HG03571 (cell line): ENCODE data around the gene CD79B.
"Not testable (repeated sequence)": the region's sequence is repeated elsewhere in the genome, so short reads cannot be mapped to it uniquely, and the experiment has no call there.

ENCODE experiments used
- ATAC-seq: cut with Tn5 transposase; IDR thresholded peaks from one replicate; pipeline ENCODE4 v1.9.1; 2021; ENCODE audit not compliant: unreplicated experiment

The CD79B gene

DNA sequence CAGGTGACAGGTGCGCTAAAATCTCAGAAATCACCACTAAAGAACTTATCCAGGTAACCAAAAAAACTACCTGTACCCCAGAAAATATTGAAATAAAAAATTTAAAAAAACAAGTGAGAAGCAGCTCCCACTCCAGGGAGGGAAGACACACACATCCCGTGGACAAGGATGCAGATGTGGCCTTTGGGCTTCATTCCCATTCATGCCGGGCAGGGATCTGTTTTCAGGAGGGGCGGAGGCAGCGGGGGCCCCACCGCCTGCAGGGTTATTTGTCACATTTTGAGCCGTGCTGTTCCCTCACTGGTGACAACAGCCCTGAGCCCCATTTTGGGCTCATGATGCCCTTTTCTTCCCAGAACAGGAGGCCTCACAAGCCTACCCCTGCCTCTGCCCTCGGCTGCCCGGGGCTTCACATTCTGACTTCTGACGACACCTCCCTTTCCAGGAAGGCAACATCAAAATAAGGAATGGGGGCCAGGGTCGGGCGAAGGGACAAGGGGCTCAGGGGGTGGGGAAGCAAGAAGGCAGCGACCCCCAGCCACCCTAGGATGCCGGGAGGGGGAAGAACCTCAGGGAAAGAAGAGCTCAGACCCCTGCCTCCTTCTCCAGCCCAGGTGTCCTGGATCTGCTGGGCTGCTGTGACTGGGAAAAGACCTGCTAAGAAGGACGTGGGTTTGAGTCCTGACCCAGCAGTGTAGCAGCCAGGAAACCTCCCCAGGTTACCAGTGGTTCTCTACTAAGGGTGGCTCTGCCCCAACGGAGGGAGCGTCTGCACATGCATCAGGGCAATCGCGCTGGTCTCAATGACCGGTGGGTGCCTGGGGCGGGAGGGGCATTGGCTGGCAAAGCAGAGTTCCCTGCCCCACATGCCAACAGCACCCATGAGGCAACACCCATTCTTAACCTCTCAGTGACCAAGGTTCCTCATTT lies 2.3 kb upstream of the CD79B start:
- no peak for ATAC-seq

DNA sequence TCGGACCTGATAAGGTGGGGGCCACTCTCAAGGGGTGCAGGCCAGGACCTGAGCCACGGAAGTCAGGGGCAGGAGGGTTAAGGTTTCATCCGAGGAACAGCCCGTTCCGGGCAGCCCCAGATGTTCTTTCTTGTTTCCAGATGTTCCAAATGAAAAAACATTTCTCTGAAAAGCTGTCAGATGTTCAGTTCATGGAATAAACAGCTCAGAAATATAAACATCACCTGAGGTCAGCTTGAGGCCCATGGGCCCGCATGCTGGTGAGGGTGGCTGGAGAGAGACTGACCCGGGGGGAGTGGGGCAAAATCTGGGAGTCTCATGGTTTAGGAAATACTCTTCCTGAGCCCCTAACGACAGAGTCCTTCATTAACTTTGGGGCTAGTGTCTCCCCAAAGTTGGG lies 1.5 kb upstream of the CD79B start:
- ATAC-seq = no peak

DNA sequence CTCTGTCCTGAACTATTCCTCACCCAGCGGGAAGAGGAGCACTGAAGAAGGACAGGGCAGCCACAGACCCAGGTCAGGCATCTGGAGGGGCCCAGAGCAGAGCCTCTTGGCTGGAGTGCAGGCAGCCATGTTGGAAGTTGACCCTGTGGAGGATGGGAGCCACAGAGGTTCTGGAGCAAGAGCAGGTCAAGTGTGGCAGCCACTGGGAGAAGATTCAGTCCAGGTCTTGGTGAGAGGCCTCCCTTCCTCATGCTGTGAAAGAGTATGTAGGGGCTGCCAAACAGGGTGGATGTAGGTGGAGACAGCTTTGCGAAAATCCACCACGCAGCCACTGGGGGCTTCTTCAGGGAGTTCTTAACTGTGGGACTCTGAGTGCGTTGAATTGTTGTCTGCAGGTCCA lies 590 bp upstream of the CD79B start:
- ATAC-seq = peak; percentile 3

DNA sequence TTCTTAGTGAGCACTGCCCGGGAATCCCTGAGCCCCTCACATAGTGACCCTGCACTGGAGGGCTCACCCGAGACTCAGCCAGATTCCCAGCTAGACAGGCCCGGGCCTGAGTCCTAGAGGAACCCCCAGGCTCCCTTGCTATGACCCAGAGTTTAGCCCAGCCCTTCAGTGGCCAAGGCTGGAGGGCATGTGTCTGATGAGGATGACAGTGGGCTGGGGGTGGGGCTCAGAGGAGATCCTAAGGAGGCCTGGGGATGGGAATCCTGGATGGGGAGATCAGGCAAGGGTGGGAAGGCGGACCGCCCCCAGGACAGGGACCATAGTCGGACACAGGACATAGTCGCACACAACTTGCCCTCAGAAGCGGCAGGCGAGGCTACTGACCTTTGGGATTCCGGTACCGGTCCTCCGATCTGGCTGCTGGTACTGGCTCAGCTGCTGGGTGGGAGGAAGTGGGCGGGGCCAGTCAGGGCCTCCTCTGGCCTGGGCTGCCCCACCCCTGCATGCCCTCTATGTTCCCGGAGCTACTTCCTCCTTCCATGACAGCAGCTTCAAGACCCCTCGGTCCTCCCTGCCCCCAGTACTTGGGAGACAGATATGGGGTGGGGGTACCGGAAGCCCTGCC lies 1.1 kb downstream of the CD79B start:
- peak; percentile 39 for ATAC-seq

DNA sequence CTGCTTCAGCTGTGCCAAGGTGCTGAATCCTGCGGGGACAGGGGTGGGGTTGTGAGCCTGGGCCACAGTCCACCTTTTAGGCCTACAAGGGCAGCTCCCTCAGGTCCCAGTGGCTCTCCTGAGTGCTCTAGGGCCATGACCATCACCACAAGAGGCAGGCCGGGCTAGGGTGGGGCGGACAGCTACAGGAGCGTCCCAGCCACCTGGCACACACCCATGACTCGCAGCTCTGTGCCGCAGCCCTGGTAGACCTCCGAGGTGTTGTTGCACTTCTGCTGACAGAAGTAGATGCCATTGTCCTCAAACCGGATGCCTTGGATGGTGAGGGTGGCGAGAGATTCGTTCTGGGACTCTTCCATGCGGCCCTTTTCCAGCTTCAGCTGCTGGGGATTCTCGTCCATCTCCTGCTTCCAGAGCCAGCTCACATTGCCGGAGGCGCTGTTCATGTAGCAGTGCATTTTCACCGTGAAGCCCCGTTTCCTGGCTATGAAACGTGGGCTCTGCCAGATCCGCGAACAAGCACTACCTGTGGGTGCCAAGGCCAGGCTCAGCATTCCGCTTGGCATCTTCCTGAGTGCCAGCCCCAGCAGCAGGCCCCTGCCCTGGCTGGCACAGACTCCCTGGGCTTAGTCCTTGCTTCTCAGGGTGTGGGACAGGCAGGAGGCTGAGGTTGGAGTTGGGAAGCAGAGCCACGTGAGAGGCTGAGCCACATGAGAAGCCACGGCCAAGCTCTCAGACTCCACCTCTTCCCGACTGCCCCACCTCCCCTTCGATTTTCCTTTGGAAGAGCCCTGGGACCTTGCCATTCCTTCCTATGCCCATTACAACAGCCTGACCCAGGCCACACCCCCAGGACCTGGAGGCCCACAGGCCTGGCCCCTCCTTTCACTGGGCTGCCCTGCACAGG lies 2.0 kb downstream of the CD79B start:
- no peak for ATAC-seq

DNA sequence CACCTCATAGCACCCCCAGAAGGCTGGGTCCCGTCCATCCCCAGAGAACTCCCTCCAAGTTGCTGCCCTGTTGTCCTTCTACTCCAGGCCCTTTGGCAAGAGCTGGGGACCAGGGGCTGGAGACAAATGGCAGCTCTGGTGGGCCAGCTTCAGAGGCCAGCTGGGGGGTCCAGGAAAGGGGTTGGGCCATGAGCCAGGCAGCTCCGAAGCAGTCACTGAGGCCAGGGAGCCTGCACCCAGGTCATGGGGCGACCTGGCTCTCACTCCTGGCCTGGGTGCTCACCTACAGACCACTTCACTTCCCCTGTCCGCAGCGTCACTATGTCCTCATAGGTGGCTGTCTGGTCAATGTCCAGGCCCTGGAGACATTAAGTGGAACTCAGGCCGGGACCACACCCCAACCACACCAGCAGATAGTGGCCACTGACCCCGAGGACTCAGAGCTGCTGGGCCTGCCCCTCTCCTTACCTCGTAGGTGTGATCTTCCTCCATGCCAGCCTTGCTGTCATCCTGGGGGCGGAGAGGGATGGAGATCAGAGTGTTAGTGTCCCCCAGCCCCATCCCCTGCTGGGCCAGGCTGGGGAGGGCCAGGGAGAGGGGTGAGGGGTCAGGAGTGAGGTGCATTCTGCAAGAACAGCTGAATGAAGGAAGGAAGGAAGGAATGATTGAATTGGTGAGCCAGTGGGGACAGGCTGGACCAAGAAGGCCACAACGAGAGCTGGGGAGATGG lies 3.0 kb downstream of the CD79B start:
- no peak for ATAC-seq

DNA sequence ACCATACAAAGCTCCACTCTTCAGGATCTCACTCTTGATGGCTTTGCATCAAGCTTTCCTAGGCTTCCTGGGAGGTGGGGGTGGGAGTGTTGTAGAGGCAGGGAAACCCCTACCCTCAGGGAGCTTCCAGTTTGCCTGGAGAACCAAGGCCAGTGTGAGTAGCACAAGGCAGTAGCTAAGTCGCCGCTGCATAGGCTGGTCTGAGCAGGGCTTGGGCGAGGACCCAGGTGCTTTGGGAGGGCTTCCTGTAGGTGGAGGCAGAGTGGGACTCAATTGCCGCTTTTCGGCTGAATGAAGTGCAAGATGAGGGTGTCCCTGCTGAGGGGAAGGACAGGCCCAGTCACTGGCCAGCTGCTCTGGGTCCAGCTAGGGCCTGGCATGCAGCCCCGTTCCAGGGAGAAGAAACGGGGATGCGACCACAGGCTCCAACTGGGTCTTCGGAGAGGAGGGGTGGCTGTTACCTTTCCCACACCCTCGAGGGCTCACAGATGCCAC lies 3.9 kb downstream of the CD79B start:
- no peak for ATAC-seq

DNA sequence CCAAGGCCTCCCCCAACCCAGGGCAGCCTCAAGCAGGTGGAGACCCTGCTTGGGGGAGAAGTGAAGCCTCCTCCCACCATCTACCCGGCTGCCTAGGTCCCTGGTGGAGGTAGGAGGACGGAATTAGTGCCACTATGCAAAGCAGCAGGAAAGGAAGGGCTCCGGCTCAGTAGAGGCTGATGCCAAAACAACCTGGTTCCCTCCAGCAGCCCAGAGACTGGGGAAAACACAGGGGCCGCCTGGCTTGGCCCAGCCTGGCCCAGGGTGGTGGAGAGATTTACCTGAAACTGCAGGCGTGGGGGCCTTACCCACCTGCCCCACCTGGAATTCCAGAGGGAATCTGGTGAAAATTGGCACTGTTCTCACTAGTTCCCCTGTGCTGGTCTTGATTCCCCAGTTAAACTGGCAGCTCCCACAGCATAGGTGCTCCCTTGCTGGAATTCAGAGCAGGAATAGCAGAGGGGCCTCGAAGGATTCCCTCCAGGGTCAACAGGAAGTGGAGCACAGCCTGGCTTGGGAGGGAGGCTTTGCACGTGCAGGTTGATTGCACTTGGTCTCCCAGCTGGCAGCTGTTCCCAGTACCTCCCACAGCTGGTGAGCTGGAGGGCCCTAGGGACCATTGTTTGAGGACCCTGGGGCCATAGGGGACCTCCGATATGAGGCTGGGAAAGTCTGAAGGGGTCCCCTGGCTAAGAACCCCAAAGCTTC lies 4.5 kb downstream of the CD79B start:
- no peak for ATAC-seq

DNA sequence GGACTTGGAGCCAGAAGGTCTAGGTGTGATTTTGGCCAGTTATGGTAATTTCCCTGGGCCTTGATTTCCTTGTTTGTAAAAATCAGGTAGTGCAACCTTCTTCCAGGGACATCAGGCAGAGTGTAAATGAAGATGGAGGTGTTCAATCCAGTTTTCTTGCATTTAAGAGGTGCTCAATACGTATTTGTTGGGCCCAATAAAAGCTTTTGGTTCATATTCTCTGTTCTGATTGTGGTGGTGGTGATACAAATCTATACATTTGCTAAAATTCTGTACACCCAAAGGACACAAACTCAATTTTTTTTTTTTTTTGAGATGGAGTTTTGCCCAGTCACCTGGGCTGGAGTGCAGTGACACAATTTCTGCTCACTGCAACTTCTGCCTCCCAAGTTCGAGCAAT lies 6.0 kb downstream of the CD79B start:
- no peak for ATAC-seq

DNA sequence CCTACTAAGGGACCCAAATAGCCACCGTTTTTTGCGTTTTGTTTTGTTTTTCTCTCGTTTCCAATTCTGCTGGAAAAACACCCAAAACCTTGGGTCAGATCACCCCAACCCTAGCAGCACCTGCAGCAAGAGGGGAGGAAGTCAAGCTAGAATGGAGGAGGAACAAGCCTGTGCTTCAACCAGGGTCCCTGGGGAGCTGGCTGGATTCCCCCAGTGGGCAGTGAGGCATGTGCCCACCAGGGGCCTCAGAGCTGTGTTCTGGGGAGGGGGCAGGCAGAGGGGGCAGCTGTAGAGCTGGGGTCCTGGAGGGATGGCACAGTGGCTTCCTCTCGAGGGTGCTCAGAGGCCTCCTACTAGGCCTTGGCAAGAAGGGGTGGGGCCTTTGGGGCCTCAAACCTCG lies 6.5 kb downstream of the CD79B start:
- ATAC-seq = no peak

DNA sequence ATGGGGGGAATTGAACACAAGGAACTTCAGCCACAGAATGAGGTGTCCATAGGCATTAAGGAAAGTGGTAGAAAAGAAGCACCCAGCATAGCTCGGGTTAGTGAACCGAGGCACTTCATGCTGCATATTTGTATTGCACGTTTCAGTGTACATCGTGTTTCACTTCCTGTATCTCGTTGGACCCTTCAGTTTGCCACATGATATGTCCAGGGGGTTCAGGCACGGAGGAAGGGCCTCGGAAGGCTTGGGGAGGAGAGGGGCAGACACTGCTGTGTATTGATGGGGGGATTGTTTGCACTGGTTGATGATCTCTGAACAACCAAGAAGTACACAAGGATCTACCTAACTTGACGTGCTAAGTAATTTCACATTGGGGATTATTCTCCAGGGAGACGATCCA lies 9.7 kb downstream of the CD79B start:
- ATAC-seq = peak; percentile 68

DNA sequence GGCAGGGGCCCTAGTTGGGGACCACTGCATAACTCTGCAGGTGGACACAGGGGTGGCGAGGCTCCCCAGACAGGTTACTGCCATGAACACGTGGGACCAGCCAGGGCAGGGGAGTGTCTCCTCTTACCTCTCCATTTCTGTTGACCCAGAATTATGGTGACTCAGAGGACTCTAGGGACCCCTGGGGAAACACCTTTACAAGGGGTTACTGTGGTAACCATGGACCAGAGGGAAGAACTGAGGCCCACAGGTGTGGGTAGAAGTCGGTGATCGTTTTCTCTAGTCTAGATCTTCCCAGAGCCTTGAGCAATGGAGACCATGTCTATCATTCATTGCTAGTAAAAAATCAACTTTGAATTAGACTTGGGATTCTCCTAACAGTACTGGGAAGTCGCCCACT lies 11.4 kb downstream of the CD79B start:
- ATAC-seq = not testable (repeated sequence)

DNA sequence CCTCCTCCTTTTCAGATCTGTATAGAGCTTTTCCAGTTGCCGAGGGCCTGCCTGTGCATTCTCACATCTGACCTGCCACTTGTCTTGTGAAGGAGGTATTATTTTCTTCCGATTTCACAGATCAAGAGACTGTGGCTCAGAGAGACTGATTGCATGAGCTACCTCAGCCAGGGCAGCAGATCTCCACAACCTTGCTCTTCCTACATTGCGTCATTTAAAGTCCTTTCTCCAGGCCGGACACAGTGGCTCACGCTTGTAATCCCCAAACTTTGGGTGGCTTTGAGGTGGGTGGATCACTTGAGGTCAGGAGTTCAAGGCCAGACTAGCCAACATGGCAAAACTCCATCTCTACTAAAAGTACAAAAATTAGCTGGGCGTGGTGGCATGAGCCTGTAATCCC lies 12.1 kb downstream of the CD79B start:
- not testable (repeated sequence) for ATAC-seq

DNA sequence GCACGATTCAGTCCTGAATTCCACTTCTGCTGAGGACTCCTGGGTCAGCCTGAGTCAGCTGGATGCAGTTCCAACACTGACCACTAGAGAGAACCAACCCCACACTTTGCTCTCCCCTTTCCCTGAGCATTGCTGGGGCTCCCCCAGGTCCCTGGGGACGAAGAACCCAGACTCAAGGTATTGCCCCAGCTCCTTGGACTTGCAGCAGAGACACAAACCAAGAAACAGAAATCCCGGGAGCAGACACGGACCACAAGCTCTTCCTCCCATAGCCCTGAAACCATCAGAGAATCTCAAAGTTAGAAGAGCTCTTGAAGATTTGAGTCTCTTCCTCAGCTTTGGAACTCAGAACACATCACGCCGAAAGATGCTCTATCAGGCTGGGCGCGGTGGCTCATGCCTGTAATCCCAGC lies 12.8 kb downstream of the CD79B start:
- no peak for ATAC-seq

DNA sequence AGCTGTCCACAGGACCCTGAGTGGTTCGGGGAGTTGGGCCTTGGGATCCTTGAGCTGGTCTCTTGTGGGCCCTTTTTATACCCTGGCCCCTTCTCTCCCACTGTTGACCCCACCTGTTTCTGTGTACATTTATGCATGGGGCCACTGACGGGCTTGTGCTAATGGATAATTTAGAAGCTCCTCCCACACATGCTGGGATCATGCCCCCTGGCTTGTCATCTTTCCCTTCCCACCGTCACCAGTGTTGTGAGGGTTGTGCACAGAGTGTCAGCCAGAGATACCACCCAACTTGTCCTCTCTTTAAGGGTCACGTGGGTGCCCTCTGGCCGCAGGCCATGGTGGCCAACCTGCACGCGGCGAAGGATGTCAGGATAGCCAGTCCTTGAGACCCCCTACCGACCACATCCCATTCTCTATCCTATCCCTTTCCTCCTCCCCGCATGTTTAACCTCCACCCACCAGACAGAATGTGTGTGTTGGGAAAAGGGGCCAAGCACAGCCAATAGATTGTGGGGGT lies 13.3 kb downstream of the CD79B start, which contains the start of gene GH1:
Gene GH1 (minus strand): TSS at position 51 of the 517 bp plus-strand sequence. CDS start 63 bp downstream, outside the sequence.
- ATAC-seq = not testable (repeated sequence)

DNA sequence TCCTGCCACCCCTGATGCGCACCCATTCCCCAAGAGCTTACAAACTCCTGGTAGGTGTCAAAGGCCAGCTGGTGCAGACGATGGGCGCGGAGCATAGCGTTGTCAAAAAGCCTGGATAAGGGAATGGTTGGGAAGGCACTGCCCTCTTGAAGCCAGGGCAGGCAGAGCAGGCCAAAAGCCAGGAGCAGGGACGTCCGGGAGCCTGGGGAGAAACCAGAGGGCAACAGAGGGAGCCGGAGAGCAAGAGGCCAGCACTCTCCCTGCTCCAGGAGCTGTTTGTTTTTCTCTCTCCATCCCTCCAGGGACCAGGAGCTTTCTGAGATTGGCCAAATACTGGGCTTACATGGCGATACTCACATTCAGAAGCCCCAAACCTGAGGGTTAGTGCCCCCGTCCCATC lies 13.8 kb downstream of the CD79B start:
- no peak for ATAC-seq

DNA sequence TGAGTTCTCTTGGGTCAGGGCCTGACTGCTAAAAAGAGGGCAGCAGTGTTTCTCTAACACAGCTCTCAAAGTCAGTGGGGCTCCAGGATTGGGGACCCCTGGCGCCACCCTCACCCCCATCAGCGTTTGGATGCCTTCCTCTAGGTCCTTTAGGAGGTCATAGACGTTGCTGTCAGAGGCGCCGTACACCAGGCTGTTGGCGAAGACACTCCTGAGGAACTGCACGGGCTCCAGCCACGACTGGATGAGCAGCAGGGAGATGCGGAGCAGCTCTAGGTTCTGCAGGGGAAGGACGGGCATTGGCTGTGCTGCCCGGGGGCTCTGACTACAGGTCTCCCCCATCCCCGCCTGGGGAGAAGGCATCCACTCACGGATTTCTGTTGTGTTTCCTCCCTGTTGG lies 14.5 kb downstream of the CD79B start:
- ATAC-seq = no peak

DNA sequence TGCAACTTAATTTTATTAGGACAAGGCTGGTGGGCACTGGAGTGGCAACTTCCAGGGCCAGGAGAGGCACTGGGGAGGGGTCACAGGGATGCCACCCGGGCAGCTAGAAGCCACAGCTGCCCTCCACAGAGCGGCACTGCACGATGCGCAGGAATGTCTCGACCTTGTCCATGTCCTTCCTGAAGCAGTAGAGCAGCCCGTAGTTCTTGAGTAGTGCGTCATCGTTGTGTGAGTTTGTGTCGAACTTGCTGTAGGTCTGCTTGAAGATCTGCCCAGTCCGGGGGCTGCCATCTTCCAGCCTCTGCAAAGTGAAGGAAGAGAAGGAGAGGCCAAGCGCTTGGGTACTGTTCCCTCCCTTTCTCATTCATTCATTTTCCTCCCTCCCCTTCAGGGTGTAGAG lies 14.9 kb downstream of the CD79B start:
- not testable (repeated sequence) for ATAC-seq

DNA sequence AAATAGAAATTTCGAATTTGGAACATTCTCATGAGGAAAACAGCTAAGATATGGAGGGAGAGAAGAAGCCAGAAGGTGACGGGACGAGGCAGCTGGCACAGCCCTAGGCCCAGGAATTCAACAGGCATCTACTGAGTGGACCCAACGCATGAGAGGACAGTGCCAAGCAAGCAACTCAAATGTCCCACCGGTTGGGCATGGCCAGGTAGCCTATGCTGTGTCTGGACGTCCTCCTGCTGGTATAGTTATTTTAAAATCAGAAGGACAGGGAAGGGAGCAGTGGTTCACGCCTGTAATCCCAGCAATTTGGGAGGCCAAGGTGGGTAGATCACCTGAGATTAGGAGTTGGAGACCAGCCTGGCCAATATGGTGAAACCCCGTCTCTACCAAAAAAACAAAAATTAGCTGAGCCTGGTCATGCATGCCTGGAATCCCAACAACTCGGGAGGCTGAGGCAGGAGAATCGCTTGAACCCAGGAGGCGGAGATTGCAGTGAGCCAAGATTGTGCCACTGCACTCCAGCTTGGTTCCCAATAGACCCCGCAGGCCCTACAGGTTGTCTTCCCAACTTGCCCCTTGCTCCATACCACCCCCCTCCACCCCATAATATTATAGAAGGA lies 15.5 kb downstream of the CD79B start:
- no peak for ATAC-seq
